ENCODE data around the gene B4GALT5. TPM values are rescaled to one million over a fixed set of nuclear protein-coding genes. Genes with fewer than 3 reads are reported as not detected.

B4GALT5 gene
- total RNA-seq, 1 experiment from 2014 or later, result 92.5 TPM

GRCh38 chr20:49644980-49645565 is 68.6 kb downstream of the B4GALT5 start:
- no peak overlapping the region for H3K4me3 ChIP-seq (replicated peaks in 1 of 2; ENCODE audit: low read depth in 1 of 2, low read length in 2 of 2)
- ATAC-seq, result no peak
- TF ChIP-seq ELF1 (IDR thresholded peaks at IDR 0.05; ENCODE audit: borderline replicate concordance, low read depth), result no peak
- no peak overlapping the region for H2AFZ ChIP-seq (ENCODE audit: low read depth, low read length, poor library complexity, severe bottlenecking)
- ChIA-PET CTCF (no interaction called here), POLR2A (no interaction called here), RAD21 (ENCODE audit: low non-redundant PET in 1 of 2, low total read pairs in 2 of 2, uncharacterized antibody in 2 of 2, unreplicated experiment in 2 of 2) (no interaction called here)
- no peak overlapping the region for H3K4me2 ChIP-seq (ENCODE audit: low read length)
- 0 out of 2 replicates have a peak, but pooled peaks cover 3% of the 10 kb centered on the region for H4K20me1 ChIP-seq (ENCODE audit: insufficient read depth)
- H3K79me2 ChIP-seq (ENCODE audit: insufficient read depth, low read length), result peaks cover 12% of the 10 kb centered on the region; the same call in 1 of the 2 replicates
- H3K27ac ChIP-seq (ENCODE audit: low read depth, low read length), result no peak overlapping the region
- no peaks in the 10 kb centered on the region for H3K9me2 ChIP-seq (ENCODE audit: insufficient read depth)
- H3K9ac ChIP-seq (ENCODE audit: low read length), result no peak overlapping the region
- BruUV-seq (replicated peaks), result no TSS peak
- intact Hi-C loops (cut with micrococcal nuclease), result no loop called here
- DNase-seq (ENCODE audit: low read depth, low spot score), result no peak
- H3K36me3 ChIP-seq (ENCODE audit: control insufficient read depth in 1 of 2, insufficient read depth in 2 of 2, low read length in 2 of 2), result peaks cover 54 to 87% of the 10 kb centered on the region in 2 experiments
- no peaks in the 10 kb centered on the region for H3K27me3 ChIP-seq (ENCODE audit: insufficient read depth, low read length)
- H3K4me1 ChIP-seq (ENCODE audit: control insufficient read depth in 1 of 2, insufficient read depth in 2 of 2, low read length in 2 of 2), result no peaks in the 10 kb centered on the region
- no peaks in the 10 kb centered on the region for H3K9me3 ChIP-seq (ENCODE audit: control insufficient read depth in 1 of 2, insufficient read depth in 1 of 2, low read depth in 1 of 2, low read length in 2 of 2)

- H3K4me1 ChIP-seq (ENCODE audit: control insufficient read depth in 1 of 2, insufficient read depth in 2 of 2, low read length in 2 of 2), result no peaks in the 10 kb centered on the region
- H3K27ac ChIP-seq (ENCODE audit: low read depth, low read length), result no peak overlapping the region
- no peaks in the 10 kb centered on the region for H3K9me3 ChIP-seq (ENCODE audit: control insufficient read depth in 1 of 2, insufficient read depth in 1 of 2, low read depth in 1 of 2, low read length in 2 of 2)
- H3K4me3 ChIP-seq (replicated peaks in 1 of 2; ENCODE audit: low read depth in 1 of 2, low read length in 2 of 2), result no peak overlapping the region
- no peak overlapping the region for H3K9ac ChIP-seq (ENCODE audit: low read length)
- no peaks in the 10 kb centered on the region for H3K27me3 ChIP-seq (ENCODE audit: insufficient read depth, low read length)
- ATAC-seq (no peak), DNase-seq (ENCODE audit: low read depth, low spot score) (no peak)
- intact Hi-C loops (cut with micrococcal nuclease), result no loop called here
- H2AFZ ChIP-seq (ENCODE audit: low read depth, low read length, poor library complexity, severe bottlenecking), result no peak overlapping the region
- H3K4me2 ChIP-seq (ENCODE audit: low read length), result no peak overlapping the region
- 0 out of 2 replicates have a peak, but pooled peaks cover 7% of the 10 kb centered on the region for H4K20me1 ChIP-seq (ENCODE audit: insufficient read depth)
- BruUV-seq (replicated peaks), result no TSS peak
- ChIA-PET RAD21 (ENCODE audit: low non-redundant PET in 1 of 2, low total read pairs in 2 of 2, uncharacterized antibody in 2 of 2, unreplicated experiment in 2 of 2) (no interaction called here), POLR2A (no interaction called here), CTCF (no interaction called here)
- peaks cover 62 to 79% of the 10 kb centered on the region in 2 experiments for H3K36me3 ChIP-seq (ENCODE audit: control insufficient read depth in 1 of 2, insufficient read depth in 2 of 2, low read length in 2 of 2)
- H3K9me2 ChIP-seq (ENCODE audit: insufficient read depth), result no peaks in the 10 kb centered on the region
- H3K79me2 ChIP-seq (ENCODE audit: insufficient read depth, low read length), result peaks cover 8% of the 10 kb centered on the region; the same call in 1 of the 2 replicates
- TF ChIP-seq CTCF (IDR thresholded peaks at IDR 0.05 in 2 of 3, conservative IDR thresholded peaks at IDR 0.05 in 1 of 3; ENCODE audit: borderline replicate concordance in 1 of 3, insufficient read depth in 1 of 3, low read depth in 2 of 3, low read length in 2 of 3) (no peak), TCF7L2 (IDR thresholded peaks at IDR 0.05; ENCODE audit: borderline replicate concordance, extremely low read depth, insufficient read depth, insufficient read length) (no peak), EZH2phosphoT487 (IDR thresholded peaks at IDR 0.05; ENCODE audit: borderline replicate concordance) (no peak), ZNF274 (IDR thresholded peaks at IDR 0.05; ENCODE audit: low read depth, low read length) (no peak), YY1 (IDR thresholded peaks at IDR 0.05; ENCODE audit: extremely low read depth, insufficient replicate concordance, low read depth, low read length) (no peak), ELF1 (IDR thresholded peaks at IDR 0.05; ENCODE audit: borderline replicate concordance, low read depth) (no peak), EZH2 (IDR thresholded peaks at IDR 0.05) (no peak), SRF (IDR thresholded peaks at IDR 0.05; ENCODE audit: low read depth) (no peak), RAD21 (IDR thresholded peaks at IDR 0.05; ENCODE audit: low read depth) (no peak), CBX3 (IDR thresholded peaks at IDR 0.05; ENCODE audit: low read depth) (no peak), CEBPB (IDR thresholded peaks at IDR 0.05; ENCODE audit: low read depth) (no peak), SP1 (IDR thresholded peaks at IDR 0.05; ENCODE audit: low read depth) (no peak)
- TF ChIP-seq, protein P1, sequence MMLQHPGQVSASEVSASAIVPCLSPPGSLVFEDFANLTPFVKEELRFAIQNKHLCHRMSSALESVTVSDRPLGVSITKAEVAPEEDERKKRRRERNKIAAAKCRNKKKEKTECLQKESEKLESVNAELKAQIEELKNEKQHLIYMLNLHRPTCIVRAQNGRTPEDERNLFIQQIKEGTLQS (IDR thresholded peaks at IDR 0.05), result no peak
- TF ChIP-seq, protein P2, sequence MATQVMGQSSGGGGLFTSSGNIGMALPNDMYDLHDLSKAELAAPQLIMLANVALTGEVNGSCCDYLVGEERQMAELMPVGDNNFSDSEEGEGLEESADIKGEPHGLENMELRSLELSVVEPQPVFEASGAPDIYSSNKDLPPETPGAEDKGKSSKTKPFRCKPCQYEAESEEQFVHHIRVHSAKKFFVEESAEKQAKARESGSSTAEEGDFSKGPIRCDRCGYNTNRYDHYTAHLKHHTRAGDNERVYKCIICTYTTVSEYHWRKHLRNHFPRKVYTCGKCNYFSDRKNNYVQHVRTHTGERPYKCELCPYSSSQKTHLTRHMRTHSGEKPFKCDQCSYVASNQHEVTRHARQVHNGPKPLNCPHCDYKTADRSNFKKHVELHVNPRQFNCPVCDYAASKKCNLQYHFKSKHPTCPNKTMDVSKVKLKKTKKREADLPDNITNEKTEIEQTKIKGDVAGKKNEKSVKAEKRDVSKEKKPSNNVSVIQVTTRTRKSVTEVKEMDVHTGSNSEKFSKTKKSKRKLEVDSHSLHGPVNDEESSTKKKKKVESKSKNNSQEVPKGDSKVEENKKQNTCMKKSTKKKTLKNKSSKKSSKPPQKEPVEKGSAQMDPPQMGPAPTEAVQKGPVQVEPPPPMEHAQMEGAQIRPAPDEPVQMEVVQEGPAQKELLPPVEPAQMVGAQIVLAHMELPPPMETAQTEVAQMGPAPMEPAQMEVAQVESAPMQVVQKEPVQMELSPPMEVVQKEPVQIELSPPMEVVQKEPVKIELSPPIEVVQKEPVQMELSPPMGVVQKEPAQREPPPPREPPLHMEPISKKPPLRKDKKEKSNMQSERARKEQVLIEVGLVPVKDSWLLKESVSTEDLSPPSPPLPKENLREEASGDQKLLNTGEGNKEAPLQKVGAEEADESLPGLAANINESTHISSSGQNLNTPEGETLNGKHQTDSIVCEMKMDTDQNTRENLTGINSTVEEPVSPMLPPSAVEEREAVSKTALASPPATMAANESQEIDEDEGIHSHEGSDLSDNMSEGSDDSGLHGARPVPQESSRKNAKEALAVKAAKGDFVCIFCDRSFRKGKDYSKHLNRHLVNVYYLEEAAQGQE (IDR thresholded peaks at IDR 0.05; ENCODE audit: low read depth), result no peak
These were observed 70.9 kb downstream of the B4GALT5 start for GRCh38 chr20:49642816-49643215.
